GM21723 (cell line): Measurements from ENCODE around the gene PPP1R15B.
"Not testable (repeated sequence)": the region's sequence is repeated elsewhere in the genome, so short reads cannot be mapped to it uniquely, and the experiment has no call there.

ENCODE experiments used
- ATAC-seq: cut with Tn5 transposase; IDR thresholded peaks from one replicate; pipeline ENCODE4 v1.9.1; 2021; ENCODE audit warnings: mild to moderate bottlenecking, moderate library complexity; ENCODE audit not compliant: unreplicated experiment

The PPP1R15B gene

GRCh38 chr1:204443871-204444581 is 32.4 kb upstream of the PPP1R15B start:
- ATAC-seq = no peak

DNA sequence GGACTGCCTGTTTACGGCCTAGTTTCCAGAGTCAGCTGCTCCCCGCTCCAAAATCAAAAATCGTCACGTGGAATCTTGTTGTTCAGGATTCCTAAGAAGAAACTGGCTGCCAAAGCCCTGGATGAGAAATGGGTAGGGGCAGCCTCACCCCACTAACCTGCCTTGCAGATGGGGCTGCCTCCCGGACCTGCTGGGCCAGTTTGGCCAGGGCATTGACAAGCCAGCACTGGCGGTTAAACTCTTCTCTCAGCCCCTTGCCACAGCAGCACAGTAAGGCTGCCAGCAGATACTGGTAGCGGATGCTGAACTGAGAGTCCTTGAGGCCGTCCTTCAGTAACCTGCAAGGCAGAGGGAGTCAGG is 31.6 kb upstream of the PPP1R15B start:
- ATAC-seq = no peak

GRCh38 chr1:204442376-204443259 is 31.0 kb upstream of the PPP1R15B start:
- no peak for ATAC-seq

GRCh38 chr1:204441558-204441957 is 29.9 kb upstream of the PPP1R15B start:
- no peak for ATAC-seq

DNA sequence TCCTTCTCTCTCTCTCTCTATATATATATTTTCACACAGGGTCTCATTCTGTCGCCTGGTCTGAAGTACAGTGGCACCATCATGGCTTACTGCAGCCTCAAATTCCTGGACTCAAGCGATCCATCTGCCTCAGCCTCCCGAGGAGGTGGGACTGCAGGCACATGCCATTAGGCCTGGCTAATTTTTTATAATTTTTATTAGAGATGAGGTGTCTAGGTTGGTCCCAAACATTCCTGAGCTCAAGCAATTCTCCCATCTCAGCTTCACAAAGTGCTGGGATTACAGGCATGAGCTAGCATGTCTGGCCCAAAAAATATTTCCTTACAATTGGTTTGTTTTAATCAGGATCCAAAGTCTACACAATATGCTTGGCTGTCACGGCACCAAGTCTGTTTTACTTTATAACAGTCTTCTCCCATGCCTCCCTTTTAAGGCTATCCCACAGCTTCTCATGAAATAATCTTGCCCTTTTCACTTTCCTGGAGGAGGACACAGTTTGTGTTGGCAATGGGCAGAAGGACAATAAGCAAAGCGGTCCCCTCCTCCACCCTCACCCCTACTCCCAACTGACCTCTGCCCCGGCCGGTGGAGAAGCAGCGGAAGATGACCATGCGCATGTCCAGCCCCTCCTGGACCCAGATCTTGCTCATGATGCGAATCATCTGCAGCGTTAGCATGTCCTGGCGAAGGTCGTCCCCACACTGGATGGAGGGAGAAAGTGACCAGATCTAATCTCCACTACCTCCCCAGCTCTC is 28.2 kb upstream of the PPP1R15B start:
- no peak for ATAC-seq

DNA sequence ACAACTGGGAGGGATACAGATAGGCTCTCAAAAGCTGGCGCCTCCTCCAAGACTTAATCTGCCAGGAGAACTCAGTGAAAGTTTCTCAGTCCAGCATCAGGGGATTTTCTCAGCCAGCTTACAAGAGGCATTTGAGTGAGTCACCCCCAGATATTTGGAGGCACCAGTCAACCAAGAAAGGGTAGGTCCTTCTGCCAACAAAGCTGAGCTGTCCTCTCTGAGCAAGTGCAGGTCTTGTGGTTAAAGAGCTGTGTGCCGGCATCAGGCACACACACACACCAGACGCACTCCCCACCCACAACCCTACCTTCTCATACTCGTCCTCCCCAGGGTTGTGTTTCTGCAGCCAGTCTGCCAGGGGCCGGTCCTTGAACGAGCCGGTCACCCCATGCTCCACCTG is 27.0 kb upstream of the PPP1R15B start:
- no peak for ATAC-seq

DNA sequence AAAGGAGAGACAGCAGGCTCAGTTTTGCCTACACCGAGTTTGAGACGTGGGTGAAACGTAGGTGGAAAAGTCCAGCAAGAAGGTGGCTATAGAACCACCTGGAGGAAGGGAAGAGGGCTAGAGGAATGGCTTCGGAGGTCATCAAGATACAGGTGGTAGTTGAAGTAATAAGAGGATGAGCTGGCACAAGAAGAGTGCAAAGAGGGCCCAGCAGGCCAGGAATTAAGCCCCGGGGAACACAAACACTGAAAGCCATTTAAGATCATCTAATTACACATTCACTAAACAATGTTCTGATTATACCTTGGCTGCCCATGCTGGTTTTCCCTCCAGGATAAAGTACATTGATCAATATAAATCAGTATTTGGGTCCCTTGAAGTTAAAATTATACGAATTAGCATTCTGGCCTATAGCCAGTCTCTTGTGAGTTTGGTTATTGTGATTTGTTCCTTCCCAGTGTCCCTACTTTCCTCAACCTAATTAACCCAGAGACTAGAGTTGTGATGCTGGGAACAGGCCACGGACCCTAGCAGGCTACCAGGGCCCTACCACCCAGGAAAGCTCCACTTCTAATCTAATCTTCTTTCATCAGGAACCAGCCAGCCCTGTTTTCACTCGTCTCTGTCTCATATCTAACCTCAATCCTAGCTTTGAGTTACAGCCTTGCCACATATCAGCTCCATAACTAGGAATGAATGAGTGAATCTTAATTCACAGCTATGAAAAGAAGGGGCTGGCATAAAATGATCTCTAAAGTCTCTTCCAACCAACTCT is 26.4 kb upstream of the PPP1R15B start:
- no peak for ATAC-seq

- no peak for ATAC-seq
These were observed 24.3 kb upstream of the PPP1R15B start for GRCh38 chr1:204435872-204436271.

DNA sequence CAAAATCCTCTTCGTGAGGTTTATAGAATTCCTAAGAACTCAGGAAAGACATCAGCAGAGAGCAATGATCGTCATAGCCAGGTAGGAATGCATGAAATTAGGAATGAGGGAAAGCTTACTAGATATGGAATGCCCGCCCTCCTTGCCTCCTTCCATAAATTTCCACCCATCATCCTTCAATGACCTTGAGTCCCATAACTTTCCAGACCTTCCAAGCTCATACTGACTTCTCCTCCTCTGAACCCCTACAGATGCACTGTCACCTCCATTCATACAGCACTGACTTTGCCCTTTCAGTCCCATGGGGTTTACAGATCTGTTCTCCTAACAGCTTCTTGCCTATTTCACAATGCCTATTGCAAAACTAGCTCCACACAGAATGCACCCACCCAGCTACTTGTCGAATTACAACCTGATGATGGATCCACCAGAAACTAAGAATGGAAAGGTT is 23.8 kb upstream of the PPP1R15B start:
- ATAC-seq = no peak

DNA sequence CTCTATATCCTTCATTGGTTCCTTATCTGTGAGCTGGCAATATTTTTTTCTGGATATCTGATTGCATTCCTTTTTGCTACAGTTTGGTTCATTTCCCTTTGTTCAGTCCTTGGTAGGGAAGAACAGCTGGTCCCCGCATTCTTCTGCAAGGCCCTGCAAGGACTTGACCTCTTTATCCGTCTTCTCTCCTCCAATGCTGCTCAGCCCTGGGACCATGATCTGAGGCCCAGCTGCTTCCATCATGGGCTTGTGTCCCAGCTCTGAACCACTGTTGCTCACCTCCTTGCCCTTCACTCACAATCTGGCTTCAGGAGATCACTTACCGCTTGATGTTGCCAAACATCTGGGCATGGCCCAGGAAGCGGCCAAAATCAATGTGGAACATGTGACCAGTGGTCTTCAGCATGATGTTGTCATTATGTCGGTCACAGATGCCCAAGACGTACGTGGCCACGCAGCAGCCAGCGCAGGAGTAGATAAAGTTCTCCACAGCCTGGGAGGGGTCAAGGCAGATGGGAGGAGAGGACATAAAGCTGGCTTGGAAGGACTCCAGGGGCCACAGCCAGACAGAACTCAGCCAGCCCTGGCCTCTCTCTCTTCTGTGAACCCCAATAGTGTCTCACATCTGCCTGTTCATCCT is 22.6 kb upstream of the PPP1R15B start:
- no peak for ATAC-seq

DNA sequence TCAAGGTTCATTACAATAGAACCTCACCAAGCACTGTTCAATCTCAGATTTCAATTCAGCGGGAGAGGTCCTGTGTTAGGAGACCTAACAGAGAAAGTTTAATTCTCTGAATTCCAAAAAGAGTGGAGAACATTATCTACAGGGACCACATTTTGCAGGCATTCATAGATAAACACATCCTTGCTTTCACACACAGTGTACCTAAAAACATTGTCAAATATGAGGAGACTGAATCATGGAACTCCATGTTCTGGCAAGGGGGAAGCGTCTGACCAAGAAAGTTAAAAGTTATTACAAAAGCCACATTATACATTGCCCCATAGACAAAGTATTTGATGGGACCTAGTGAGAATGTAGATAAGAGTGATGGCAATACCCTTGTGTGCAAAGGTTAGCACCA is 21.1 kb upstream of the PPP1R15B start:
- ATAC-seq = no peak

DNA sequence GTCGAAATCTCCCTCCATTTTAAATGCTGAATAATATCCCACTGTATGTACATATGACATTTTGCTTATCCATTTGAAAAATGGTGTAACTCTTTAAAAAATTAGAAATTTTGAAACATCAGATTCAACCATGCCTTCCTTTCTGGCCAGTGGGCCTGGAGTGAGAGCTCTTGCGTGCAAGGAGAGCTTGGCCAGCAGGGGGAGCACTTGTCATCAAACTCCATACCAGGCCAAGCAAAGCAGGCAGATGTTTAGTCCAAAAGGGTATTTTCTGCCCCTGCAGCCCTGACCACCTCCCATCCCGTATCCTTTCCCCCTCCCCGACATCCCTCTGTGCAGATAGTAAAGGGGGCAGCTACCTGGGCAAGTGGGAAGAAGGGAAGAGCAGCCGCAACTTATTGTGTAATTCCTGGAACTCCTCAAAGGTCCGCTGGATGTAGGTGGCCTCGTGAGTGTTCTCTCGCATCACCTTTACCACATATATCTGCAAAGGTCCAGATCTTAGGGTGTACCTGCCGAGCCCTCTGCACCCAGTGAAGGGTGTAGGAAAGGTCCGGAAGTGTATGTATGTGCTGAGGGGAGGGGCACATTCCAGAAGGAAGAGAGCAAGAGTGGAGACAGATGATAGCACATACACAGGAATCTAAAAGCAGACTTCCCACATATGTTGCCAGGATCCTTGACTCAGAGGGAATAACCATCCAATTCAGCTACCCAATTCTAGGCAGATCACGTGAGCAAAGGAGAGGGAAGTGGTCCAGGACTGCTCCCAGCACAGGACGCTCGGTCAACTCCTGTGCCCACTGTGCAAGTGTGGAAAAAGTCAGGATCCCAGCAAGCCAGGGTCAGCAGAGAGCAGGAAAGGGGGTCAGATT is 19.9 kb upstream of the PPP1R15B start:
- ATAC-seq = peak; percentile 52

GRCh38 chr1:204429746-204430145 is 18.1 kb upstream of the PPP1R15B start:
- ATAC-seq = no peak

- ATAC-seq = no peak
These were observed 15.5 kb upstream of the PPP1R15B start for GRCh38 chr1:204426971-204427701.

- ATAC-seq = no peak
These were observed 14.9 kb upstream of the PPP1R15B start for GRCh38 chr1:204426474-204426873.

DNA sequence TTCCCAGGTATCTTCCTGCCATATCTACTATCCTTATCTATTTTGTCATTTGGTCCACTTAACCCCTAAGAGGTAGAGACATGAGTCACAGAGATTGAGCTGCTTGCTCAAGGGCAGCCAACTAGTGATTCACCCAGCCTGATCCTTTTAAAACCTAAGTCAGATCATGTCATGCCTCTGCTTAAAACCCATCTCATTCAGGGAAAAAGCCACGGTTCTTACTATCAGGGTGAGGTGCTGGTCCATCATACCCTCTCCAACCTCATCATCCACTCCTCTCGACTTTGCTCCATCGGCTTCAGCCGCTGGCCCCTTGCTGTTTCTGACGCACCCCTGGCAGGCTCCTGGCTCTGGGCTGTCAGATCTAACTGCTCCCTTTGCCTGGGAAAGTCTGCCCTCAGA is 14.4 kb upstream of the PPP1R15B start:
- ATAC-seq = no peak

GRCh38 chr1:204424621-204425020 is 13.0 kb upstream of the PPP1R15B start:
- ATAC-seq = no peak

DNA sequence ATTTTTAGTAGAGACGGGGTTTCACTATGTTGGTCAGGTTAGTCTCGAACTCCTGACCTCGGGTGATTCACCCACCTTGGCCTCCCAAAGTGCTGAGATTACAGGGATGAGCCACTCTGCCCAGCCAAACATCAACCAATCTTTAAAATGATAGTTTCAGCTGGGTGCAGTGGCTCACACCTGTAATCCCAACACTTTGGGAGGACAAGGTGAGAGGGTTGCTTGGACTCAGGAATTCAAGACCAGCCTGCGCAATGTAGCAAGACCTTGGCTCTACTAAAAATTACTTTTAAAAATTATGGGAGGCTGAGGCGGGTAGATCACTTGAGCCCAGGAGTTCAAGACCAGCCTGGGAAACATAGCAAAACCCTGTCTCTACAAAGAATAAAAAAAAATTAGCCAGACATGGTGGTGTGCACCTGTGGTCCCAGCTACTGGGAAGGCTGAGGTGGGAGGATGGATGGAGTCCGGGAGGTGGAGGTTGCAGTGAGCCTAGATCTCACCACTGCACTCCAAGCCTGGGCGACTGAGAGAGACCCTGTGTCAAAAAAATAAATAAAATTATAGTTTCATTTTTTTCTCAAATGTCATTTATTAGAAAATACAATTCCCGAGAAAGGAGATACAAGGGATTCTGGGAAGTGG is 10.6 kb upstream of the PPP1R15B start:
- ATAC-seq = not testable (repeated sequence)
